ENCODE measurements around the gene SLC44A5. TPM values are rescaled to one million over a fixed set of nuclear protein-coding genes. Genes with fewer than 3 reads are reported as not detected.
A peak's percentile ranks its signal among the peaks of the same experiment; 100 is the strongest.

The SLC44A5 gene
- total RNA-seq, 1 experiment from 2014 or later: 2.4 TPM

DNA sequence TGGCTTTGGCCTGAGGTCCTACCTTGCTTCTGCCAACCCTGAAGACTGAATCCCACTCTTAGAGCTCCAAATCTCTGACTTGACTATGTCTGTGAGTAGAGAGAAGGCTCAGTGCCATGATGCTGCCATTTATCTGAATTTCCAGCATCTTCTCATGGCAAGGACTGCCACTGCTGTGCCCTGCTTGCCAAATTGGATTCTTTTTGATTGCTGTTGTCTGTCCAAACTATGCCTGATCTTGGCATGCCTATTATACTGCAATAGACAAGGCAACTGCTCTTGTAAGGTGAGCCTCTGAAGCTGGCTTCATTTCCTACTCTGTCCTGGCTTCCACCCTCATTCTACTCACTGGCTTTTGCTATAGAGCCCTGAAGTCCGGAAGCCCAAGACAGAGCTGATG lies 210.2 kb downstream of the SLC44A5 start:
- Histone ChIP-seq H3K23me2 (ENCODE audit: insufficient read length, low read depth, low read length, poor library complexity, severe bottlenecking) (no peaks in the 10 kb centered on the region), H3K14ac (ENCODE audit: insufficient read depth, low read length) (no peak overlapping the region), H3K27ac (ENCODE audit: insufficient read length, low read depth, low read length) (no peak overlapping the region), H2AFZ (ENCODE audit: low read length) (no peak overlapping the region), H4K91ac (ENCODE audit: insufficient read length, low read depth, low read length) (no peak overlapping the region), H4K5ac (ENCODE audit: insufficient read length, low read depth, low read length) (no peak overlapping the region), H3K4me1 (ENCODE audit: insufficient read depth, low read length) (no peaks in the 10 kb centered on the region), H3K4ac (ENCODE audit: low read depth, low read length) (no peak overlapping the region), H2BK20ac (ENCODE audit: low read depth, low read length, poor library complexity, severe bottlenecking) (no peak overlapping the region), H3K56ac (ENCODE audit: insufficient read length, low read depth, low read length) (no peak overlapping the region), H3K9ac (ENCODE audit: extremely low read depth, insufficient read length, low read length) (no peak overlapping the region), H3K4me2 (ENCODE audit: insufficient read depth, insufficient read length, low read length) (no peak overlapping the region), H2BK120ac (ENCODE audit: low read depth, low read length, poor library complexity, severe bottlenecking) (no peak overlapping the region), H2BK15ac (ENCODE audit: low read depth, low read length) (no peak overlapping the region), H2BK5ac (ENCODE audit: insufficient read length, low read length) (no peak overlapping the region), H3T11ph (ENCODE audit: low read length) (no peak overlapping the region), H3K23ac (ENCODE audit: insufficient read length, low read depth, low read length) (no peak overlapping the region), H3K79me1 (ENCODE audit: insufficient read depth, low read depth, low read length, poor library complexity, severe bottlenecking) (no peaks in the 10 kb centered on the region), H2AK5ac (ENCODE audit: insufficient read length, low read length) (no peak overlapping the region), H3K27me3 (ENCODE audit: insufficient read depth, low read length) (no peaks in the 10 kb centered on the region), H4K8ac (replicated peaks; ENCODE audit: insufficient read length, low read depth, low read length) (no peak overlapping the region), H4K20me1 (ENCODE audit: control insufficient read depth, insufficient read depth, insufficient read length) (no peaks in the 10 kb centered on the region), H3K9me3 (ENCODE audit: control insufficient read depth, low read depth, low read length) (no peaks in the 10 kb centered on the region), H3K18ac (ENCODE audit: insufficient read length, low read depth, low read length) (no peak overlapping the region), H2BK12ac (ENCODE audit: insufficient read length, low read depth, low read length) (no peak overlapping the region), H3K79me2 (ENCODE audit: insufficient read depth, low read length) (no peaks in the 10 kb centered on the region)
- Mint-ChIP-seq H3K4me1 (0 out of 4 replicates have a peak, but pooled peaks cover 0 to 3% of the 10 kb centered on the region in 2 experiments), H3K27ac (peak overlapping the region in 1 of 3 experiments; percentile 62; a peak in 2 of 7 replicates), H3K4me3 (no peak overlapping the region), H3K36me3 (ENCODE audit: insufficient read depth in 1 of 3, low read depth in 3 of 3) (peaks cover 2 to 5% (median 5%) of the 10 kb centered on the region in 3 experiments; a peak in 5 of 7 replicates), H3K27me3 (ENCODE audit: low read depth) (no peaks in the 10 kb centered on the region), H3K9me3 (peaks cover 8 to 13% of the 10 kb centered on the region in 2 experiments; a peak in 4 of 5 replicates)
- DNase-seq: no peak
- WGBS (ENCODE audit: extremely low coverage, insufficient read length, low lambda C conversion rate): no CpG with 5 or more reads among the region's 1 CpG
- TF ChIP-seq, protein P1, sequence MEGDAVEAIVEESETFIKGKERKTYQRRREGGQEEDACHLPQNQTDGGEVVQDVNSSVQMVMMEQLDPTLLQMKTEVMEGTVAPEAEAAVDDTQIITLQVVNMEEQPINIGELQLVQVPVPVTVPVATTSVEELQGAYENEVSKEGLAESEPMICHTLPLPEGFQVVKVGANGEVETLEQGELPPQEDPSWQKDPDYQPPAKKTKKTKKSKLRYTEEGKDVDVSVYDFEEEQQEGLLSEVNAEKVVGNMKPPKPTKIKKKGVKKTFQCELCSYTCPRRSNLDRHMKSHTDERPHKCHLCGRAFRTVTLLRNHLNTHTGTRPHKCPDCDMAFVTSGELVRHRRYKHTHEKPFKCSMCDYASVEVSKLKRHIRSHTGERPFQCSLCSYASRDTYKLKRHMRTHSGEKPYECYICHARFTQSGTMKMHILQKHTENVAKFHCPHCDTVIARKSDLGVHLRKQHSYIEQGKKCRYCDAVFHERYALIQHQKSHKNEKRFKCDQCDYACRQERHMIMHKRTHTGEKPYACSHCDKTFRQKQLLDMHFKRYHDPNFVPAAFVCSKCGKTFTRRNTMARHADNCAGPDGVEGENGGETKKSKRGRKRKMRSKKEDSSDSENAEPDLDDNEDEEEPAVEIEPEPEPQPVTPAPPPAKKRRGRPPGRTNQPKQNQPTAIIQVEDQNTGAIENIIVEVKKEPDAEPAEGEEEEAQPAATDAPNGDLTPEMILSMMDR (conservative IDR thresholded peaks at IDR 0.05): no peak
